ENCODE results near the gene ITGA11.

The ITGA11 gene

DNA sequence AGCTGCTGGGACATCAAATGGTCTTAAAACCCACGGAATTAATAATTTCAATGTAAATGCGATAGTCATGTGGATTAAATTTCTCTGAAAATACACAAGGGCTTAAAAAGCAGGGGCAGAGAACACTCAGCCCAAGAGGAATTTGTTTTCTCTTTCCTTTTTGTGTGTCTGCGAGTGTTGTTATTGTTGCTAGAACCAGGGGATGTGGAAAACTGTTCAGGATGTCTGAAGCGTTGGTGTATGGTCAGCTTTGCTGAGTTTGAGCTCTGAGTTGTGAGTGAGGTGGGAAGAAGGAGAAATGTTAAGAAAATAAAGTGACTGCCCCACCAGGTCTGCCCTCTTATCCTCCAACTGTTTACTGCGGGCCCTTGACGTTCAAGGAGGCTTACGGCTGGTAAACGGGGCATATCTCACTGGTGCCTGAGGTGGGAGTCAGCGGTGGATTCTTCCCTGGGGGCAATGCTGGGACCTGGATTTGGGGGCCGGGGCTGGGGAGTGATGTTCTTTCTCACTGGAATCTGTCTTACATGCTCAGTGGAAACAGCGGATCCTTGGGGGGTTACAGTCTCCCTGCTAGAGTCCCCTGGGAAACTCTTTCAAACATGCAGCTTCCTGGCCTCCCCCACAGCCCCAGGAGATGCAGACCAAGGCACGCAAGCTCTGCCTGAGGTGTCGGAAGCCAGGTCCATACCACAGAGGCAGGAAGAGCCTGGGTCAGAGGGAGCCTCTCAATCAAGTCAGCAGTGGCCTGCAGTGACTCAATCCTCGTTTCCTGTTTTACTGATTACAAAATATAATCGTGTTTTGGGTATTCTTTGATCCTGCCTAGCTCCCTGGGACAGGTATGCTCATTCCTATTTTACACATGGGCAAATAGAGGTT lies 41.8 kb downstream of the ITGA11 start:
- DNase-seq: no peak

GRCh38 chr15:68389041-68389930 lies 42.7 kb downstream of the ITGA11 start:
- DNase-seq: no peak

- DNase-seq: no peak
Measured at GRCh38 chr15:68387381-68388143, 44.4 kb downstream of the ITGA11 start.

DNA sequence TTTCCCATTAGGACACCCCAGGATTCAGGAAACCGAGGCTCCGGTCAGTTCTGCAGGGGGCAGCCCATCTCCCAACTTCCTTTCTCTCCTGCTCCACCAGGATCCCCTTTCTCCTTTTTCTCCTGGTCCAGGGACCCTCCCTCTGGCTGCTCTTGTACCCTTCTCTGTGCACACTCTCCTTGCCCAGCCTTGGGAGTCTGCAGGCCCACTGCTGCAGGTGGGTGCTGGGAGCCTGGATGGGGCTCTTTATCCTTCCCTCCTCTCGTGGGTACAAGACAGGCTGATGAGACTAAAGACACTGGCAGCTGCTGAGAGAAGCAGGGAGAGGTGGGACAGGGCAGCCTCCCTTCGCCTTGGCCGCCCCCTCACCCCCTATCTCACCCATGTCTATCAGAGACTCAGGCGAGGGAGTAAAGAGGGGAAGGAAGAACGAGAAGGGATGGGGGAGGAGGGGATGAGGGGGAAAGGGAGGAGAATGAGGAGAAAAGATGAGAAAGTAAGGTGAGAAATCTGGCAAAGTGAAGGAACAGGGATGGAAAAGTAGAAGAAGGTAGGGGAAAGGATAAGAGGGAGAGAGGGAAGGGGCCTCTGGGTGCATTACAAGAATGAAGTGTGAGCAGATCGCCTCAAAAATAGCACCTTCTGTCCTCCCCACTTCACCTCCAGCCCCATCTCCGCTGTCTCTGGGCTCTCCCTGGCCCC lies 45.2 kb downstream of the ITGA11 start:
- no peak for DNase-seq

DNA sequence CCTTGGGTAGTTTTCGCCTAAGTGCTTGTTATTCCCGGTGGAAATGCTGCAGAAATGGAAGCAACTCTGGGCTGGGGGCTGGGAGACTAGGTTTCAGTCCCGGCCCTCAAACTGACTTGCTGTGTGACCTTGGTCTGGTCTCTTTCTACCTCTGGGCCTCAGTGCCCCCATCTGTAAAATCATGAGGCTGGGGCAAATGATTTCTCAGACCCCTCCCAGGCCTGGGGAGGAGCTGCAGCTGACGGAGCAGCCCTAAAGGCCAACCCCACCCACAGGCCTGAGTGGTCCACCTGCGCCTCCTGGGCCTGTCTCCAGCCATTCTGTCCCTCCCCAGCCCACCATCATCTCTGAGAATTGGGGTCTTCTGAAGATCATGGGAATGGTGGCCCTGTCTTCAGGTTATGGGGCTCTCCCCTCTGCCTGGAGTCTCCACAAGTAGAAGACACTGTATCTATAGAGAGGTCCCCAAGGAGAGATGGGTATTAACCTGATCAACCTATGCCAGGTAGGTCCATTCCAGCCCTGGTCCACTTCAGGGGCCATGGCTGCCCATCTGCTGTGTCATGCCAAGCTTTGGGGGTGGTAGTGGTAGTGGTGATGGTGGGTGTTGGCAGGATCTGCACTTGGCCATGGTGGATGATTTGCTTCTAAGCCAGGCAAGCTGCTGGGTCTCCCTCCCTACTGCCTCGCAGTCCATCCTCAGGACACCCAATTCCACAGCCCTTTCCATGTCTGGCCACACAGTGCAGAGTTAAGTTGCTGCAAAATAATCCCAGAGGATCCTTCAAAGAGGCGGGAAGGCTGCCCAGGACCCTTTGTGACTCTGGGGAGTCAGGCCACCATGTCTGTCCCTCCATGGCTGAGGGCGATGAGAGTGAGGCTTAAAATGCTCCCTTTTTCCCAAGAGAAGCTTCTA lies 46.0 kb downstream of the ITGA11 start:
- DNase-seq: no peak

- no peak for DNase-seq
Measured at GRCh38 chr15:68385240-68385561, 46.8 kb downstream of the ITGA11 start.

GRCh38 chr15:68384451-68385239 lies 47.3 kb downstream of the ITGA11 start:
- no peak for DNase-seq

DNA sequence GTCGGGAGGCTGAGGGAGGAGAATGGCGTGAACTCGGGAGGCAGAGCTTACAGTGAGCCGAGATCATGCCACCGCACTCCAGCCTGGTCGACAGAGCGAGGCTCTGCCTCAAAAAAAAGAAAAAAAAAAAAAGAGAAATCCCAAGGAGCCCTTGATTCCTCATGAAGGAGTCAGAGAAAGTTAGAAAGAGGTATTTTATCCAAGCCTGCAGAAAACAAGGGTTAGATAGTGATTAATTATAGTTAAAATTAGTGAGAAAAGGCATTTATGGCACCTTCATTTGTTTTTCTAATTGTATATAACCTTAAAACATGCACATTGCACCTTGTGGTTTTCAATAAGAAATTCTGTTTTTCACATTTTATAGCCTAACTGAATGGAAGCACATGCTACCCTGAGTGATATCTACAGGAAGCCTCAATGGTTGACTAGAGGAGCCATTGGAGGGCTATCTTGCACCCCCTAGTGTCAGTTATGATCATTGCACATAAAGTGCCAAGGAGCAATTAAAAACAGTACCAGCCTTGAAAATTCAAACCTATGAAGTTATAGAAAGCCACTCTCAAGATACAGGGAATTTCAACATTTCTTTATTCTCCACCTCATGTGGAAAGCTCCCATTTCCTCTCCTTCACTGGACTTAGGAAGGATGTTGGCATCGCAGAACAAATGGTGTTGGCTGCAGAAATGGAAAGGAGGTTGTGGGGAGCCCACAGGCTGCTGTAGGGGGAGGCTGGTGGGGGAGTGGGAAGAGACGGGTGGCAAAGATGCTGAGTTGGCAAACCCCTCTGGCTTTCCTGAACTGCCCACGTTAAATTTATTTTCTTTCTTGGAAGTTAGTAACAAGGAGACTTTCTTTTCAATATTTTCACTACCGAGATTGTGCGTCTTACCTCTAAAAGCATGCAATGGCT lies 48.5 kb downstream of the ITGA11 start:
- peak in 2 of 3 experiments; percentile 22 to 58 for DNase-seq

DNA sequence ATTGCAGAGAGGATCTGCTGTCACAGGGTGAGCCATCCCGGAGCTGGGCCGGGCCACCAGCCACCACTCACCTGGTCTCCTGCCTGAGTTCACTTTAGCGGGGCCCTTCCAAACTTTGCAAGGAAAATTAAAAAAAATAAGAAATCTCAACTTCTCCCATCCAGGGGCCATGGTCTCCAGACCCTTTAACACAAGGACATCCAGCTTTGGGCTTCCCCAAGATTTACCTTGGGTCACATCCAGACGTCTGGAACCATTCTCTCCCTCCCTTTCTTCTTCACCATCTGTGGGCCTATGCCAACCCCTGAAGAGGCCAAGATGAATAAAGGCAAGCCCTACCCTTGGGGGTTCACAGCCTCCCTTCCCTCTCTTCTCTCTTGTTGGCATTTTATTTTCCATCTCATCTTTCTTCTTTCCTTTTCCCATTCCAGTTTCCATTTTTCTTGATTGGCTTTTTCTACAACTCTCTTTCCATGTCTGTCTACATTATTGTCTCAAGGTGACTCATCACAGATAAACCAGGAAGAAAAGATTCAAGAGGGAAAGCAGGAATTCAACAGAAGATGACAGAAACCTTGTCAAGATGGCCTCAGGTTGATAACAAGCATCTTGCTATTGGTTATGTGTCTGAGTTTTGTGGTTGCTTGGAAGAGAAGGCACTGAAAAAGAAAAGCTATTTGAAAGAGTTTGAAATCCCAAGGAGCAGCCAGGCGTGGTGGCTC lies 49.5 kb downstream of the ITGA11 start:
- DNase-seq: no peak

DNA sequence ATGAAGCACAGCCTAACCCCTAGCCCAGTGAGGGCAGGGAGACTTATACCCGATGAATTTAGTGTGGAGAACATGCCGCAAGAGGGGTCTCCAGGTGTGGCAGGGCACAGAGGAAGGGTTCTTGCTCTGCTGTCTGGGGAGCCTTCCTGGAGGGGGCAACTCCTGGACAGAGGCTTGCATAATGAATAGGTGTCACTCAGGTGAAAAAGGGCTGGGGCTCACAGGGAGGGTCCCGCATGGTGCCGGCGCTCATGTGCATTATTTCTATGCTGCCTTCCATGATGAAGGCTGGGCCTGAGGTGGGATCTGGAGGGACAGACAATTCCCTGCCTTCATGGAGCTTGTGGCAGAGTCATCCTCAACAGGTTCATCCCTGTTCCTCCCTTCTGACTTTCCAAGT lies 51.5 kb downstream of the ITGA11 start:
- no peak for DNase-seq

DNA sequence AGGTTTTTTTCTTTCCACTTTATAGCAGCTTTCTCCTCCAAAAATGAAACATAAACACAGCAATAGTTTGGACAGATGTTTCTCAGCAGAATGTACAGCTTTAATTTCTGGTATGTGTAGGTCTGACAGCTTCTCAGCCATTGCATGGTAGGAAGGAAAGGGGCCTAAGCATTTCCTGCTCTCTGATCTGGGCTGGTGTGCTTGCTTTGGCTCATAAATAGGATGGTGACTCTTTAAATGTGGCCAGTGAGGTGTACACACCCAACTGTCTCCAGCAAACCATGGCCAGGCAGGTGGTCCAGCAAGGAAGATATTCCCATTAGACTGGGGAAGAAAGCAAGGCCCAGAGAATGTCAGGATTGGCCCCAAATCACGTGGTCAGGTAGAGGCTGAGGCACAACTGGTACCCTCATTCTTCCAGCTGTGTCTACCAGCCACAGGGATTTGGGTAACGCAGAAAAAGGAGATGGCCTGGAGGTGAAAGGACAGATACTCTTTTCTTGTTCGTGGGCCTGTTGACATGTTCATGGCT lies 52.1 kb downstream of the ITGA11 start:
- no peak for DNase-seq

GRCh38 chr15:68379058-68379758 lies 52.8 kb downstream of the ITGA11 start:
- no peak for DNase-seq

- DNase-seq: no peak
Measured at GRCh38 chr15:68378595-68378994, 53.4 kb downstream of the ITGA11 start.

DNA sequence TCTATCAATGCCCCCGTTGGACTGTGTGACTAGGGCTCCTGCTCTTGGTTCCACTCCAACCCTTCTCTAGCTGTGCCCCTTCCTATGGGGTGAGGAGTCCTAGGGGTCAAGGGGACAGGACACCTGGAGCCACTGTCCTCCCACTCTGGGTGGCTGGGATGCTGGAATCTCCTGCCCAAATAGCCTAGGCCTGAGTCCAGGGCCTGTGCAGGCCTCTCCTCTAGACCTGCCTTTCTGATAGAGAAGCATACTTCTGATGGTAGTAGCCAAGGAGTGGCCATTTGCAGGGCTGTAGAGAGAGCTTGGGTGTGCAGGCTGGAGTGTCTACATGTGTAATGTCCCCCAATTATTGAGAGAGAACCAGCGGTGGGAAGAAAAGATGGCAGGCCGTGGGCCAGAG lies 54.2 kb downstream of the ITGA11 start:
- DNase-seq: no peak

DNA sequence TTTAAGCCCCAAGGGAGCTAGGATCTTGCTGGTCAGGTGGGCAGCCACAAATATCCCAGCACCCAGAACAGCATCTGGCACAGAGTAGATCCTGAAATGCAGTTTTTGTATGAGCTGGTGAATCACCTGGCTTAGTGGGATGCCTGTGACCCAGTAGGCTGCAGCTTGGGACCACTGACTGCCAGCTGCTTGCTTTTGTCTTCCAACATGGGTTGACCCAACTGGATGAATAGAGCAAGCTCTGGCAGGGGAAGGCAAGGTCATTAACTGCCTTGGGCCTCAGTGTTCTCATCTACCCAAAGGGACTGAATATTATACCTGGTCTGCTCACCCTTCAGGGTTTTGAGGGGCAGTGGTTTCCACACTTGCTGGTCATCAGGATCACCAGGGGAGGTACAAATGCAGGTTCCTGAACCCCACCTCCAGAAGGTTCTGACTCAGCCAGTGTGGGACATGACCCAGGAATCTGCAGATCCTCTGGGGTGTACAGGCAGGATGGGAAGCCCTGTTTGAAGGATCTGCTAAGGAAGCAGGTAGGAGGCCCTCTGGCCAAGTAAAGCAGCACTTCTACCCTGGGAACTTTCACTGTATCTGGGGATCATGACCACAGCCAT lies 55.4 kb downstream of the ITGA11 start:
- no peak for DNase-seq

- DNase-seq: no peak
Measured at GRCh38 chr15:68375716-68376220, 56.2 kb downstream of the ITGA11 start.

GRCh38 chr15:68375191-68375631 lies 56.8 kb downstream of the ITGA11 start:
- DNase-seq: no peak

Measured in NCI-H1417 (cell line).